OCI-LY3 (cell line): ENCODE data around the gene CHST13.

Source experiments
- CTCF ChIP-seq: fragments of 200-600, 300-600 bp; sonication (generic); IDR thresholded peaks from 2 replicates; pipeline ENCODE4 v1.5.1; 2014; ENCODE audit warnings: antibody characterized with exemption, low read length, low read depth
- EZH2phosphoT487 ChIP-seq: fragments of 200-600 bp; shearing (Covaris generic); IDR thresholded peaks from 2 replicates; pipeline ENCODE4 v1.6.1; 2018; ENCODE audit warnings: antibody characterized with exemption, mixed run types, low read depth

- TF ChIP-seq CTCF (no peak), EZH2phosphoT487 (no peak)
Observed at GRCh38 chr3:126531051-126531330, 7.0 kb downstream of the CHST13 start.
